ENCODE results near the gene SLC9A3. TPM values are rescaled to one million over a fixed set of nuclear protein-coding genes. Genes with fewer than 3 reads are reported as not detected.

The SLC9A3 gene
- total and polyA plus RNA-seq, 2 experiments from 2014 or later: 1.2 to 1.7 TPM

GRCh38 chr5:555058-555623 is 30.9 kb upstream of the SLC9A3 start:
- no peak for DNase-seq
- no peak overlapping the region for H3K4me3 ChIP-seq
- H2AFZ ChIP-seq: no peak overlapping the region
- H3K4me2 ChIP-seq (ENCODE audit: unreplicated experiment): no peak overlapping the region
- TF ChIP-seq EZH2 (IDR thresholded peaks at IDR 0.05; ENCODE audit: insufficient read depth, poor library complexity, severe bottlenecking): no peak
- no peak for TF ChIP-seq EZH2phosphoT487 (IDR thresholded peaks at IDR 0.05; ENCODE audit: insufficient read depth, low read depth)
- H3F3A ChIP-seq (ENCODE audit: insufficient read depth): no peaks in the 10 kb centered on the region
- H3K27me3 ChIP-seq (replicated peaks; ENCODE audit: insufficient read depth): peaks cover 9% of the 10 kb centered on the region
- no peaks in the 10 kb centered on the region for H3K36me3 ChIP-seq (ENCODE audit: low read depth)
- H3K9me3 ChIP-seq (ENCODE audit: low read depth): no peaks in the 10 kb centered on the region
- H3K9ac ChIP-seq: no peak overlapping the region
- 83 to 88% methylated on average over 20 to 26 of the region's 27 CpGs for WGBS, 2 experiments (ENCODE audit: low coverage in 1 of 2, low lambda C conversion rate in 2 of 2, missing lambda C conversion rate in 2 of 2)
- H3K9me2 ChIP-seq (ENCODE audit: insufficient read depth): no peaks in the 10 kb centered on the region
- no peak overlapping the region for H3K27ac ChIP-seq
- no peaks in the 10 kb centered on the region for H3K4me1 ChIP-seq (ENCODE audit: insufficient read depth)
- no peaks in the 10 kb centered on the region for H3K79me2 ChIP-seq (ENCODE audit: insufficient read depth)
- in situ Hi-C loops (cut with MboI): no loop called here
- no peaks in the 10 kb centered on the region for H4K20me1 ChIP-seq (ENCODE audit: insufficient read depth)

DNA sequence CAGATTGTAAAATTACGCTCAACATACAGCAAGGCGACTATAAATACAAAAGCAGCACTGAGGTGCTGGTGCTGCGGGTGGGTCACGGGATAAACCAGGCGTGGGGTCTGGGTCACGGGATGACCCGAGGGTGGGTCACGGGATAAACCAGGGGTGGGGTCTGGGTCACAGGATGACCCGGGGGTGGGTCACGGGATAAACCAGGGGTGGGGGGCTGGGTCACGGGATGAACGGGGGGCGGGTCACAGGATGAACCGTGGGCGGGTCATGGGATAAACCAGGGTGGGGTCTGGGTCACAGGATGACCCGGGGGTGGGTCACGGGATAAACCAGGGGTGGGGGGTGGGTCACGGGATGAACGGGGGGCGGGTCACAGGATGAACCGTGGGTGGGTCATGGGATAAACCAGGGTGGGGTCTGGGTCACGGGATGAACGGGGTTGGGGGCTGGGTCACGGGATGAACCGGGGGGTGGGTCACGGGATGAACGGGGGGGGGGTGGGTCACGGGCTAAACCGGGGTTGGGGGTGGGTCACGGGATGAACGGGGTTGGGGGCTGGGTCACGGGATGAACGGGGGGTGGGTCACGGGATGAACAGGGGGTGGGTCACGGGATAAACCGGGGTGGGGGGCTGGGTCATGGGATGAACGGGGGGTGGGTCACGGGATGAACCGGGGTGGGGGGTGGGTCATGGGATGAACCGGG is 30.2 kb upstream of the SLC9A3 start:
- Histone ChIP-seq H2AFZ (no peak overlapping the region), H3K9me2 (ENCODE audit: insufficient read depth) (no peaks in the 10 kb centered on the region), H3K79me2 (ENCODE audit: insufficient read depth) (no peaks in the 10 kb centered on the region), H3K9ac (no peak overlapping the region), H3K4me1 (ENCODE audit: insufficient read depth) (no peaks in the 10 kb centered on the region), H3K4me2 (ENCODE audit: unreplicated experiment) (no peak overlapping the region), H3K4me3 (no peak overlapping the region), H3F3A (ENCODE audit: insufficient read depth) (no peaks in the 10 kb centered on the region), H3K27me3 (replicated peaks; ENCODE audit: insufficient read depth) (peaks cover 16% of the 10 kb centered on the region), H3K27ac (no peak overlapping the region), H3K9me3 (ENCODE audit: low read depth) (no peaks in the 10 kb centered on the region), H3K36me3 (ENCODE audit: low read depth) (no peaks in the 10 kb centered on the region), H4K20me1 (ENCODE audit: insufficient read depth) (no peaks in the 10 kb centered on the region)
- WGBS, 2 experiments (ENCODE audit: low coverage in 1 of 2, low lambda C conversion rate in 2 of 2, missing lambda C conversion rate in 2 of 2): 87 to 93% methylated on average over 15 to 40 of the region's 40 CpGs
- DNase-seq: no peak
- in situ Hi-C loops (cut with MboI): no loop called here
- TF ChIP-seq EZH2phosphoT487 (IDR thresholded peaks at IDR 0.05; ENCODE audit: insufficient read depth, low read depth) (no peak), EZH2 (IDR thresholded peaks at IDR 0.05; ENCODE audit: insufficient read depth, poor library complexity, severe bottlenecking) (no peak)

- Histone ChIP-seq H3K79me2 (ENCODE audit: insufficient read depth) (no peaks in the 10 kb centered on the region), H3K27ac (no peak overlapping the region), H3K36me3 (ENCODE audit: low read depth) (no peaks in the 10 kb centered on the region), H4K20me1 (ENCODE audit: insufficient read depth) (no peaks in the 10 kb centered on the region), H3K4me3 (no peak overlapping the region), H2AFZ (no peak overlapping the region), H3K4me1 (ENCODE audit: insufficient read depth) (no peaks in the 10 kb centered on the region), H3K9ac (no peak overlapping the region), H3K9me2 (ENCODE audit: insufficient read depth) (no peaks in the 10 kb centered on the region), H3F3A (ENCODE audit: insufficient read depth) (no peaks in the 10 kb centered on the region), H3K4me2 (ENCODE audit: unreplicated experiment) (no peak overlapping the region), H3K27me3 (replicated peaks; ENCODE audit: insufficient read depth) (peaks cover 20% of the 10 kb centered on the region), H3K9me3 (ENCODE audit: low read depth) (no peaks in the 10 kb centered on the region)
- in situ Hi-C loops (cut with MboI): no loop called here
- TF ChIP-seq EZH2 (IDR thresholded peaks at IDR 0.05; ENCODE audit: insufficient read depth, poor library complexity, severe bottlenecking): no peak
- no peak for TF ChIP-seq EZH2phosphoT487 (IDR thresholded peaks at IDR 0.05; ENCODE audit: insufficient read depth, low read depth)
- peak; percentile 14 for DNase-seq
- 58 to 64% methylated on average over 13 of the region's 13 CpGs for WGBS, 2 experiments (ENCODE audit: low coverage in 1 of 2, low lambda C conversion rate in 2 of 2, missing lambda C conversion rate in 2 of 2)
These were observed 29.6 kb upstream of the SLC9A3 start for GRCh38 chr5:553874-554273.

- Histone ChIP-seq H3K9ac (no peak overlapping the region), H3K4me1 (ENCODE audit: insufficient read depth) (no peaks in the 10 kb centered on the region), H3K27me3 (replicated peaks; ENCODE audit: insufficient read depth) (peaks cover 20% of the 10 kb centered on the region), H3K4me2 (ENCODE audit: unreplicated experiment) (no peak overlapping the region), H3K27ac (no peak overlapping the region), H2AFZ (no peak overlapping the region), H3K79me2 (ENCODE audit: insufficient read depth) (no peaks in the 10 kb centered on the region), H3K4me3 (no peak overlapping the region), H3K9me2 (ENCODE audit: insufficient read depth) (no peaks in the 10 kb centered on the region), H4K20me1 (ENCODE audit: insufficient read depth) (no peaks in the 10 kb centered on the region), H3F3A (ENCODE audit: insufficient read depth) (no peaks in the 10 kb centered on the region), H3K36me3 (ENCODE audit: low read depth) (no peaks in the 10 kb centered on the region), H3K9me3 (ENCODE audit: low read depth) (no peaks in the 10 kb centered on the region)
- in situ Hi-C loops (cut with MboI): no loop called here
- DNase-seq: no peak
- WGBS, 2 experiments (ENCODE audit: low coverage in 1 of 2, low lambda C conversion rate in 2 of 2, missing lambda C conversion rate in 2 of 2): 44 to 49% methylated on average over 6 of the region's 6 CpGs
- no peak for TF ChIP-seq EZH2phosphoT487 (IDR thresholded peaks at IDR 0.05; ENCODE audit: insufficient read depth, low read depth)
- TF ChIP-seq EZH2 (IDR thresholded peaks at IDR 0.05; ENCODE audit: insufficient read depth, poor library complexity, severe bottlenecking): no peak
These were observed 27.2 kb upstream of the SLC9A3 start for GRCh38 chr5:551406-551805.

All from GM23248 (cell line).